ENCODE measurements around the gene SH3BP2.

GRCh38 chr4:2837904-2838496 lies 45.1 kb downstream of the SH3BP2 start:
- TF ChIP-seq RARB (CRISPR knock-in tag; IDR thresholded peaks at IDR 0.05) (no peak), CREB5 (CRISPR knock-in tag; IDR thresholded peaks at IDR 0.05; ENCODE audit: low read depth) (no peak), ZFP30 (CRISPR knock-in tag; IDR thresholded peaks at IDR 0.05) (no peak), ISL1 (CRISPR knock-in tag; IDR thresholded peaks at IDR 0.05) (no peak), ARNTL (CRISPR knock-in tag; IDR thresholded peaks at IDR 0.05; ENCODE audit: borderline replicate concordance, low read depth) (no peak), ZC3H10 (CRISPR knock-in tag; IDR thresholded peaks at IDR 0.05) (no peak), ESRRG (CRISPR knock-in tag; IDR thresholded peaks at IDR 0.05) (no peak), CSDC2 (CRISPR knock-in tag; IDR thresholded peaks at IDR 0.05) (no peak), ZFP3 (CRISPR knock-in tag; IDR thresholded peaks at IDR 0.05) (no peak), TSHZ2 (CRISPR knock-in tag; IDR thresholded peaks at IDR 0.05) (no peak), ZNF565 (CRISPR knock-in tag; conservative IDR thresholded peaks at IDR 0.05; ENCODE audit: low read depth) (no peak), ZNF8 (CRISPR knock-in tag; IDR thresholded peaks at IDR 0.05) (no peak)
- TF ChIP-seq, protein P1, sequence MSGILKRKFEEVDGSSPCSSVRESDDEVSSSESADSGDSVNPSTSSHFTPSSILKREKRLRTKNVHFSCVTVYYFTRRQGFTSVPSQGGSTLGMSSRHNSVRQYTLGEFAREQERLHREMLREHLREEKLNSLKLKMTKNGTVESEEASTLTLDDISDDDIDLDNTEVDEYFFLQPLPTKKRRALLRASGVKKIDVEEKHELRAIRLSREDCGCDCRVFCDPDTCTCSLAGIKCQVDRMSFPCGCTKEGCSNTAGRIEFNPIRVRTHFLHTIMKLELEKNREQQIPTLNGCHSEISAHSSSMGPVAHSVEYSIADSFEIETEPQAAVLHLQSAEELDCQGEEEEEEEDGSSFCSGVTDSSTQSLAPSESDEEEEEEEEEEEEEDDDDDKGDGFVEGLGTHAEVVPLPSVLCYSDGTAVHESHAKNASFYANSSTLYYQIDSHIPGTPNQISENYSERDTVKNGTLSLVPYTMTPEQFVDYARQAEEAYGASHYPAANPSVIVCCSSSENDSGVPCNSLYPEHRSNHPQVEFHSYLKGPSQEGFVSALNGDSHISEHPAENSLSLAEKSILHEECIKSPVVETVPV (CRISPR knock-in tag; IDR thresholded peaks at IDR 0.05), result no peak

Measured in SK-N-SH treated with all-trans-retinoic acid at 6 μM for 48 hours (cell line).